AML-193 (cell line): Measurements from ENCODE around the gene ING5.
"Not testable (repeated sequence)": the region's sequence is repeated elsewhere in the genome, so short reads cannot be mapped to it uniquely, and the experiment has no call there.

Experiments
- DNase-seq, 2 experiments: peaks; one replicate each; lab custom pipeline; 2025; lab: John Stamatoyannopoulos, UW

ING5 gene

GRCh38 chr2:241706537-241706936, 4.7 kb downstream of the ING5 start:
- DNase-seq, result no peak

GRCh38 chr2:241708879-241709278, 7.0 kb downstream of the ING5 start:
- no peak for DNase-seq

- DNase-seq, result no peak
These were observed 17.3 kb downstream of the ING5 start for GRCh38 chr2:241719093-241719492.

GRCh38 chr2:241720099-241720498, 18.3 kb downstream of the ING5 start:
- no peak for DNase-seq

GRCh38 chr2:241720560-241720959, 18.7 kb downstream of the ING5 start:
- DNase-seq, result no peak

GRCh38 chr2:241721852-241722251, 20.0 kb downstream of the ING5 start:
- DNase-seq, result no peak

- DNase-seq, result no peak
These were observed 21.1 kb downstream of the ING5 start for GRCh38 chr2:241722896-241723454.

GRCh38 chr2:241724259-241724974, 22.6 kb downstream of the ING5 start:
- no peak for DNase-seq

- no peak for DNase-seq
These were observed 23.4 kb downstream of the ING5 start for GRCh38 chr2:241724975-241725870.

GRCh38 chr2:241726459-241726858, 24.6 kb downstream of the ING5 start:
- DNase-seq, result no peak

GRCh38 chr2:241728000-241728399, 26.2 kb downstream of the ING5 start:
- no peak for DNase-seq

- DNase-seq, result no peak
These were observed 26.8 kb downstream of the ING5 start for GRCh38 chr2:241728627-241729026.

- DNase-seq, result no peak
These were observed 28.0 kb downstream of the ING5 start for GRCh38 chr2:241729868-241730267.

GRCh38 chr2:241730671-241731293, 28.9 kb downstream of the ING5 start:
- no peak for DNase-seq

- DNase-seq, result not testable (repeated sequence)
These were observed 30.8 kb downstream of the ING5 start for GRCh38 chr2:241732513-241733186.

GRCh38 chr2:241733391-241734207, 31.8 kb downstream of the ING5 start:
- no peak for DNase-seq

- DNase-seq, result no peak
These were observed 32.3 kb downstream of the ING5 start for GRCh38 chr2:241734208-241734466.

- DNase-seq, result peak; percentile 59 to 63
These were observed 32.8 kb downstream of the ING5 start, which contains the start of gene D2HGDH for GRCh38 chr2:241734467-241735208. TSS of gene D2HGDH (plus strand) at chr2:241734630. CDS start at chr2:241735225, 595 bp downstream.

- DNase-seq, result no peak
These were observed 34.3 kb downstream of the ING5 start for GRCh38 chr2:241736111-241736510.

- no peak for DNase-seq
These were observed 36.3 kb downstream of the ING5 start for GRCh38 chr2:241738040-241738686.
